Activated gamma-delta T cell treated with anti-CD3 and anti-CD28 coated beads, Interleukin-2, amount 50 U/mL, for 16 hours (primary cell): ENCODE measurements around the gene CDC34.

Source experiments
- DNase-seq: peaks from one replicate; pipeline ENCODE4 v3.0.0-alpha.2; 2020; ENCODE audit warnings: low read depth

Gene CDC34

GRCh38 chr19:588741-589692, 57.5 kb downstream of the CDC34 start:
- no peak for DNase-seq

DNA sequence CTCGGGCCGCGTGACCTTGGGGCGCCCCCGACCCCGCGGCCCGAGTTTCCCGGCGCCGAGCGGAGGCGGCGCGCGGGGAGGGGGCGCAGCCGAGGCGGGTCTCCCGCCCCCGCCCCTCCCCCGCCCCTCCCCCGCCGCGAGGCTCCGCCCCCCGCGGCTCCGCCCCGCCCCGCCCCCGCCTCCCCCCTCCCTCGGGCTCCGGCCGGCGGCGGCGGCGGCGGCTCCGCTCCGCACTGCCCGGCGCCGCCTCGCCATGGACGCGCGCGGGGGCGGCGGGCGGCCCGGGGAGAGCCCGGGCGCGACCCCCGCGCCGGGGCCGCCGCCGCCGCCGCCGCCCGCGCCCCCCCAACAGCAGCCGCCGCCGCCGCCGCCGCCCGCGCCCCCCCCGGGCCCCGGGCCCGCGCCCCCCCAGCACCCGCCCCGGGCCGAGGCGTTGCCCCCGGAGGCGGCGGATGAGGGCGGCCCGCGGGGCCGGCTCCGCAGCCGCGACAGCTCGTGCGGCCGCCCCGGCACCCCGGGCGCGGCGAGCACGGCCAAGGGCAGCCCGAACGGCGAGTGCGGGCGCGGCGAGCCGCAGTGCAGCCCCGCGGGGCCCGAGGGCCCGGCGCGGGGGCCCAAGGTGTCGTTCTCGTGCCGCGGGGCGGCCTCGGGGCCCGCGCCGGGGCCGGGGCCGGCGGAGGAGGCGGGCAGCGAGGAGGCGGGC, 58.3 kb downstream of the CDC34 start, which contains the start of gene HCN2:
HCN2 (plus strand) TSS at position 189 of the 703 bp plus-strand sequence; CDS start at position 254, 65 bp downstream.
- no peak for DNase-seq

GRCh38 chr19:590396-590745, 58.8 kb downstream of the CDC34 start:
- no peak for DNase-seq

- no peak for DNase-seq
Measured at GRCh38 chr19:590750-591098, 59.2 kb downstream of the CDC34 start.

DNA sequence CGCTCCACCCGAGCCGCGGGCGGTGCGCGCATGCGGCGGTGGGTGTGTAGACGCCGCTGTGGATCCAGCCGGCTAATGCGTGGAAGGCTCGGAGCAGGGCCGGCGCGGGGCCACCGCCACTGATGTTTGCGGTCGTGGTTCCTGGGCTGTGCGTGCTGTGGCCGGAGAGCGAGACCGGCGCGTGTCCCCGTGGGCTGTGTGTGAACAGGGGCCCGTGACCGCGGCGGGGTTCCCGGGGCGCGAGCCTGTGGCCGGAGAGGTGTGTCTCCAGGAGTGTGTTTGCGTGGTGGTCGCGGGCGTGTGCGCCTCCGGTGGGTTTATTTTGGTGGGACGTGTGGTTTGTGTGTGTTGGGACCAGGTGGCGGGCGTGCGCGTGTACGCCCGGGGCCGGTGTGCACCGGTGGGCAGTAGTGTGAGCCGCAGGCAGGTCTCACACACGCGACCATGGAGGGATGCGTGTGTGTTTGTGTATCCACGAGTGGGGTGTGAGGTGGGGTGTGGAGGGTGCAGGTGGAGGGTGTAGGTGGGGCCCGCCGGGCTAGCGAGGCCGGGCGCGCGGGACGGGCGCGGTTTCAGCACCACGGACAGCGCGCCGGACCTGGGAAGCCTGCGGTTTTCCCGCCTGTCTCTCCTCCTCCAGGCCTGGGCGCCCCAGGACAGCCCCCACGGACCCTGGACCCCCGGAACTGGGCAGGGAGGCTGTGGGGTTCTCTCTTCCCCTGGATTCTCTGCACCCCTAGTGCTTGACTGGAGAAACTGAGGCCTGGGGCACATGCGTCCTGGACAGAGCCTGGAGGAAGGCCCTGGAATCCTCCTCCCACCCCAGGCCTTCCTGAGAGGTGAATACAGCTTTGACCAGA, 59.8 kb downstream of the CDC34 start:
- DNase-seq, result no peak
